H9 (cell line): Measurements from ENCODE around the gene DNAAF9. TPM values are rescaled to one million over a fixed set of nuclear protein-coding genes. Genes with fewer than 3 reads are reported as not detected.

Experiments
- DNase-seq: peaks from one replicate; pipeline ENCODE4 v3.0.0-alpha.2; 2017
- H2AFZ ChIP-seq: one replicate; pipeline ENCODE4 v1.6.1; 2013; ENCODE audit warnings: mild to moderate bottlenecking, low read length, control low read depth, moderate library complexity
- H2AK5ac ChIP-seq: 2 replicates; pipeline ENCODE4 v1.6.1; 2013; ENCODE audit warnings: low read length, control low read depth, mixed read lengths; ENCODE audit not compliant: insufficient read length
- H2BK120ac ChIP-seq: one replicate; pipeline ENCODE4 v1.6.1; 2013; ENCODE audit warnings: low read depth, mild to moderate bottlenecking, low read length, control low read depth, inconsistent platforms; ENCODE audit not compliant: poor library complexity, severe bottlenecking
- H2BK12ac ChIP-seq: 2 replicates; pipeline ENCODE4 v1.6.1; 2013; ENCODE audit warnings: low read length, control low read depth, mixed read lengths, low read depth; ENCODE audit not compliant: insufficient read length
- H2BK15ac ChIP-seq: 2 replicates; pipeline ENCODE4 v1.6.1; 2013; ENCODE audit warnings: low read depth, low read length, control low read depth
- H2BK20ac ChIP-seq: one replicate; pipeline ENCODE4 v1.6.1; 2013; ENCODE audit warnings: low read depth, mild to moderate bottlenecking, low read length, control low read depth, inconsistent platforms; ENCODE audit not compliant: poor library complexity, severe bottlenecking
- H2BK5ac ChIP-seq: 2 replicates; pipeline ENCODE4 v1.6.1; 2013; ENCODE audit warnings: low read length, control low read depth, mixed read lengths; ENCODE audit not compliant: insufficient read length
- H3K14ac ChIP-seq: 2 replicates; pipeline ENCODE4 v1.6.1; 2013; ENCODE audit warnings: low read length, control low read depth; ENCODE audit not compliant: insufficient read depth
- H3K18ac ChIP-seq: 2 replicates; pipeline ENCODE4 v1.6.1; 2013; ENCODE audit warnings: low read depth, mild to moderate bottlenecking, mixed read lengths, low read length, control low read depth; ENCODE audit not compliant: insufficient read length
- H3K23ac ChIP-seq: 2 replicates; pipeline ENCODE4 v1.6.1; 2013; ENCODE audit warnings: low read length, control low read depth, mixed read lengths, low read depth; ENCODE audit not compliant: insufficient read length
- H3K23me2 ChIP-seq: 2 replicates; pipeline ENCODE4 v1.6.1; 2013; ENCODE audit warnings: low read depth, mild to moderate bottlenecking, mixed read lengths, low read length, control low read depth; ENCODE audit not compliant: insufficient read length, poor library complexity, severe bottlenecking
- H3K27ac ChIP-seq: 2 replicates; pipeline ENCODE4 v1.5.1; 2013; ENCODE audit warnings: low read length, control low read depth, mixed read lengths, low read depth; ENCODE audit not compliant: insufficient read length
- H3K27me3 ChIP-seq: 2 replicates; pipeline ENCODE4 v1.6.1; 2013; ENCODE audit warnings: low read length, control low read depth, inconsistent platforms; ENCODE audit not compliant: insufficient read depth
- H3K4ac ChIP-seq: 2 replicates; pipeline ENCODE4 v1.6.1; 2013; ENCODE audit warnings: low read depth, mild to moderate bottlenecking, control low read depth, inconsistent platforms, low read length, moderate library complexity
- H3K4me1 ChIP-seq: 2 replicates; pipeline ENCODE4 v1.6.1; 2013; ENCODE audit warnings: low read length, control low read depth, inconsistent platforms; ENCODE audit not compliant: insufficient read depth
- H3K4me2 ChIP-seq: 2 replicates; pipeline ENCODE4 v1.6.1; 2013; ENCODE audit warnings: low read length, control low read depth, mixed read lengths; ENCODE audit not compliant: insufficient read length, insufficient read depth
- H3K56ac ChIP-seq: 2 replicates; pipeline ENCODE4 v1.6.1; 2013; ENCODE audit warnings: low read depth, mild to moderate bottlenecking, mixed read lengths, low read length, control low read depth; ENCODE audit not compliant: insufficient read length
- H3K79me1 ChIP-seq: 2 replicates; pipeline ENCODE4 v1.6.1; 2013; ENCODE audit warnings: low read depth, mild to moderate bottlenecking, moderate library complexity, low read length, control low read depth, inconsistent platforms; ENCODE audit not compliant: insufficient read depth, poor library complexity, severe bottlenecking
- H3K79me2 ChIP-seq: 2 replicates; pipeline ENCODE4 v1.6.1; 2013; ENCODE audit warnings: low read length, control low read depth, inconsistent platforms; ENCODE audit not compliant: insufficient read depth
- H3K9ac ChIP-seq: 2 replicates; pipeline ENCODE4 v1.6.1; 2013; ENCODE audit warnings: low read length, control low read depth, mixed read lengths; ENCODE audit not compliant: insufficient read length; ENCODE audit errors: extremely low read depth
- H3K9me3 ChIP-seq: one replicate; pipeline ENCODE4 v1.6.1; 2013; ENCODE audit warnings: low read depth, low read length, inconsistent platforms; ENCODE audit not compliant: control insufficient read depth
- H3T11ph ChIP-seq: one replicate; pipeline ENCODE4 v1.6.1; 2013; ENCODE audit warnings: mild to moderate bottlenecking, low read length, control low read depth, inconsistent platforms
- H4K20me1 ChIP-seq: one replicate; pipeline ENCODE4 v1.6.1; 2013; ENCODE audit not compliant: control insufficient read depth, insufficient read length, insufficient read depth
- H4K5ac ChIP-seq: 2 replicates; pipeline ENCODE4 v1.6.1; 2013; ENCODE audit warnings: low read depth, mild to moderate bottlenecking, mixed read lengths, low read length, control low read depth; ENCODE audit not compliant: insufficient read length
- H4K8ac ChIP-seq: replicated peaks from 2 replicates; pipeline ENCODE4 v1.6.1; 2013; ENCODE audit warnings: low read length, control low read depth, mixed read lengths, low read depth; ENCODE audit not compliant: insufficient read length
- H4K91ac ChIP-seq: 2 replicates; pipeline ENCODE4 v1.6.1; 2013; ENCODE audit warnings: low read depth, mild to moderate bottlenecking, moderate library complexity, mixed read lengths, low read length, control low read depth; ENCODE audit not compliant: insufficient read length
- H3K27ac Mint-ChIP-seq, 3 experiments: 2 replicates in 2 of 3; 3 replicates in 1 of 3; pipeline ENCODE4 v1.8.0; 2020 to 2021; ENCODE audit warnings: mixed read lengths in 3 of 3, mild to moderate bottlenecking in 1 of 3, moderate library complexity in 1 of 3
- H3K27me3 Mint-ChIP-seq: 2 replicates; pipeline ENCODE4 v1.8.0; 2021; ENCODE audit warnings: low read depth, mild to moderate bottlenecking, moderate library complexity, mixed read lengths
- H3K36me3 Mint-ChIP-seq, 3 experiments: 2 replicates in 2 of 3; 3 replicates in 1 of 3; pipeline ENCODE4 v1.8.0; 2020 to 2021; ENCODE audit warnings: low read depth in 3 of 3, mixed read lengths in 3 of 3; ENCODE audit not compliant: insufficient read depth in 1 of 3
- H3K4me1 Mint-ChIP-seq, 2 experiments: 2 replicates each; pipeline ENCODE4 v1.8.0; 2020; ENCODE audit warnings: mixed read lengths in 2 of 2
- H3K4me3 Mint-ChIP-seq, 2 experiments: 2 replicates in 1 of 2; 3 replicates in 1 of 2; pipeline ENCODE4 v1.8.0; 2020 to 2021; ENCODE audit warnings: mild to moderate bottlenecking in 2 of 2, mixed read lengths in 2 of 2, moderate library complexity in 1 of 2
- H3K9me3 Mint-ChIP-seq, 2 experiments: 2 replicates in 1 of 2; 3 replicates in 1 of 2; pipeline ENCODE4 v1.8.0; 2020; ENCODE audit warnings: mild to moderate bottlenecking in 2 of 2, mixed read lengths in 2 of 2, moderate library complexity in 1 of 2
- WGBS: extraction: QIAGEN DNeasy Blood & Tissue Kit; methylation state at CpG from one replicate; pipeline ENCODE4 v1.1.7; 2013; ENCODE audit warnings: missing lambda C conversion rate, low lambda C conversion rate, mixed read lengths; ENCODE audit not compliant: insufficient read length; ENCODE audit errors: extremely low coverage; 5-methylcytosine and 5-hydroxymethylcytosine counted together
- total RNA-seq: library from RNA; stranded (reverse); gene quantifications from 2 replicates; pipeline ENCODE4 v1.2.1, GENCODE V29; 2021
- TF ChIP-seq, protein P1 (sequence below): fragments of 200-600 bp; sonication (generic); conservative IDR thresholded peaks from 3 replicates; pipeline ENCODE4 v1.8.0; 2021; ENCODE audit warnings: antibody characterized with exemption, mild to moderate bottlenecking

Gene DNAAF9
- total RNA-seq, 1 experiment from 2014 or later: 5.5 TPM

- Histone ChIP-seq H3K79me1 (no peaks in the 10 kb centered on the region), H2BK15ac (no peak overlapping the region), H3K4ac (no peak overlapping the region), H4K5ac (no peak overlapping the region), H4K20me1 (no peaks in the 10 kb centered on the region), H3K23ac (no peak overlapping the region), H2BK20ac (no peak overlapping the region), H4K8ac (no peak overlapping the region), H4K91ac (no peak overlapping the region), H2BK120ac (no peak overlapping the region), H3K27ac (no peak overlapping the region), H2AK5ac (no peak overlapping the region), H3K23me2 (no peaks in the 10 kb centered on the region), H3K9me3 (no peaks in the 10 kb centered on the region), H3K4me2 (no peak overlapping the region), H2BK5ac (no peak overlapping the region), H3K79me2 (no peaks in the 10 kb centered on the region), H3K9ac (no peak overlapping the region), H2BK12ac (no peak overlapping the region), H3K56ac (no peak overlapping the region), H3K4me1 (no peaks in the 10 kb centered on the region), H2AFZ (no peak overlapping the region), H3K27me3 (no peaks in the 10 kb centered on the region), H3T11ph (no peak overlapping the region), H3K14ac (no peak overlapping the region), H3K18ac (no peak overlapping the region)
- DNase-seq: no peak
- H3K4me1 Mint-ChIP-seq: peaks cover 4 to 6% of the 10 kb centered on the region in 2 experiments; a peak in 3 of 4 replicates
- no CpG with 5 or more reads among the region's 3 CpGs for WGBS
- no peaks in the 10 kb centered on the region for H3K36me3 Mint-ChIP-seq
- no peaks in the 10 kb centered on the region for H3K9me3 Mint-ChIP-seq
- TF ChIP-seq, protein P1, sequence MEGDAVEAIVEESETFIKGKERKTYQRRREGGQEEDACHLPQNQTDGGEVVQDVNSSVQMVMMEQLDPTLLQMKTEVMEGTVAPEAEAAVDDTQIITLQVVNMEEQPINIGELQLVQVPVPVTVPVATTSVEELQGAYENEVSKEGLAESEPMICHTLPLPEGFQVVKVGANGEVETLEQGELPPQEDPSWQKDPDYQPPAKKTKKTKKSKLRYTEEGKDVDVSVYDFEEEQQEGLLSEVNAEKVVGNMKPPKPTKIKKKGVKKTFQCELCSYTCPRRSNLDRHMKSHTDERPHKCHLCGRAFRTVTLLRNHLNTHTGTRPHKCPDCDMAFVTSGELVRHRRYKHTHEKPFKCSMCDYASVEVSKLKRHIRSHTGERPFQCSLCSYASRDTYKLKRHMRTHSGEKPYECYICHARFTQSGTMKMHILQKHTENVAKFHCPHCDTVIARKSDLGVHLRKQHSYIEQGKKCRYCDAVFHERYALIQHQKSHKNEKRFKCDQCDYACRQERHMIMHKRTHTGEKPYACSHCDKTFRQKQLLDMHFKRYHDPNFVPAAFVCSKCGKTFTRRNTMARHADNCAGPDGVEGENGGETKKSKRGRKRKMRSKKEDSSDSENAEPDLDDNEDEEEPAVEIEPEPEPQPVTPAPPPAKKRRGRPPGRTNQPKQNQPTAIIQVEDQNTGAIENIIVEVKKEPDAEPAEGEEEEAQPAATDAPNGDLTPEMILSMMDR: no peak
- no peak overlapping the region for H3K27ac Mint-ChIP-seq
- H3K27me3 Mint-ChIP-seq: no peaks in the 10 kb centered on the region; the same call in 1 of the 2 replicates
- H3K4me3 Mint-ChIP-seq: no peak overlapping the region
These were observed 26.3 kb upstream of the DNAAF9 start for GRCh38 chr20:3433744-3434143.
